Stimulated activated CD8-positive, alpha-beta memory T cell treated with anti-CD3 and anti-CD28 coated beads, Interleukin-2, amount 100 ng/mL, for 48 hours (primary cell): Measurements from ENCODE around the gene FKBP8.

ENCODE experiments used
- DNase-seq, 2 donors: peaks; one replicate each; pipeline ENCODE4 v3.0.0-alpha.2; 2020; ENCODE audit warnings: low read depth in 2 of 2

The FKBP8 gene

GRCh38 chr19:18483119-18483890 is 60.1 kb downstream of the FKBP8 start:
- DNase-seq, result no peak
